ENCODE measurements around the gene CGB7.
"Not testable (repeated sequence)": the region's sequence is repeated elsewhere in the genome, so short reads cannot be mapped to it uniquely, and the experiment has no call there.

The CGB7 gene

GRCh38 chr19:49058562-49058961, 1.0 kb upstream of the CGB7 start:
- TF ChIP-seq, protein P1, sequence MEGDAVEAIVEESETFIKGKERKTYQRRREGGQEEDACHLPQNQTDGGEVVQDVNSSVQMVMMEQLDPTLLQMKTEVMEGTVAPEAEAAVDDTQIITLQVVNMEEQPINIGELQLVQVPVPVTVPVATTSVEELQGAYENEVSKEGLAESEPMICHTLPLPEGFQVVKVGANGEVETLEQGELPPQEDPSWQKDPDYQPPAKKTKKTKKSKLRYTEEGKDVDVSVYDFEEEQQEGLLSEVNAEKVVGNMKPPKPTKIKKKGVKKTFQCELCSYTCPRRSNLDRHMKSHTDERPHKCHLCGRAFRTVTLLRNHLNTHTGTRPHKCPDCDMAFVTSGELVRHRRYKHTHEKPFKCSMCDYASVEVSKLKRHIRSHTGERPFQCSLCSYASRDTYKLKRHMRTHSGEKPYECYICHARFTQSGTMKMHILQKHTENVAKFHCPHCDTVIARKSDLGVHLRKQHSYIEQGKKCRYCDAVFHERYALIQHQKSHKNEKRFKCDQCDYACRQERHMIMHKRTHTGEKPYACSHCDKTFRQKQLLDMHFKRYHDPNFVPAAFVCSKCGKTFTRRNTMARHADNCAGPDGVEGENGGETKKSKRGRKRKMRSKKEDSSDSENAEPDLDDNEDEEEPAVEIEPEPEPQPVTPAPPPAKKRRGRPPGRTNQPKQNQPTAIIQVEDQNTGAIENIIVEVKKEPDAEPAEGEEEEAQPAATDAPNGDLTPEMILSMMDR (conservative IDR thresholded peaks at IDR 0.05; ENCODE audit: low read depth), result no peak
- no peak overlapping the region for H3K27ac ChIP-seq
- ChIA-PET POLR2A (ENCODE audit: low non-redundant PET) (interaction anchor here (0.7 kb wide), 1 partner anchor 12 kb away, joined by 4 read pairs; no protein-coding TSS in a partner anchor), CTCF (interaction anchor here (0.6 to 0.8 kb wide), 2 partner anchors 14 to 51 kb away, joined by 3 to 4 read pairs; partner anchors contain the start of gene KCNA7)
- no peak for DNase-seq (ENCODE audit: low spot score)

DNA sequence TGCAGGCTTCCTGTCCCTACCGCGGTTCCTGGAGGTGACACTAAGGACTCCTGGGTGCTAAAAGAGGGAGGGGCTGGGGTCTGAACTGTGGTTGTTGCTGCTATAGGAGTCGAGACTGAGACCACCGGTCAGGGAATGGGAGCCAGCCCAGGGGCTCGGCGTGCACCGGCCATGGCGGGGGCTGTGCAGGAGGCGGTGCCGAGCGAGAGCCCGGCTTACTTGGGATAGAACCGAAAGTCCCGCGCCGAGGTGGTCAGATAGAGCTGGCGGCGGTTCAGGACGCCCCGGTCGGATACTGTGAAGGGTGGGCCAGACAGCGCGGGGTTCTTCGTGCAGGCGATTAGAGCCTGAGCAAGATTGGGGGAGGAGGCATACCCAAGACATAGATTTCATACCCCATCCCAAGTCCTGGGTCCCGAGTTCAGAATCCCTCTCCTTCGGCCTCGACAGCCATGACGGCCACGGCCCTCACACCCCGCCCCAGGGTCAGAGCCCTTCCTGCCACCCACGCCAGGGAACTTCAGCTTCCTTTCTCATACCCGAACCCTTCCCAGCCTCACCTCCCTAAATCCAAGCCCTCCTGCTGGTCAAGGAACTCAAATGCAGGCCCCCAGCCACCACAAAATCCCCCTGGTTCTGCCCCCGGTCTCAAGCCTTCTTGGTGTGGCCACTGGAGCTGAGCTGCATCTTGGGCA, 500 bp downstream of the CGB7 start:
- peak overlapping the region; percentile 78 for H3K27ac ChIP-seq
- CTCF ChIA-PET, result interaction anchor here (0.8 kb wide), 1 partner anchor 64 kb away, joined by 4 read pairs; the partner anchor contains the start of gene GYS1
- POLR2A ChIA-PET (ENCODE audit: low non-redundant PET), result interaction anchor here (0.6 kb wide), 2 partner anchors 63 to 196 kb away, joined by 3 to 11 read pairs; partner anchors contain the start of gene RUVBL2
- not testable (repeated sequence) for DNase-seq (ENCODE audit: low spot score)

GRCh38 chr19:49056101-49056901, 1.2 kb downstream of the CGB7 start:
- H3K27ac ChIP-seq, result peak overlapping the region; percentile 78
- CTCF ChIA-PET, result interaction anchor here (0.8 kb wide), 1 partner anchor 63 kb away, joined by 4 read pairs; the partner anchor contains the start of gene GYS1
- TF ChIP-seq, protein P1 (conservative IDR thresholded peaks at IDR 0.05; ENCODE audit: low read depth), result peak; percentile 24; the same call in 1 of the 2 replicates
- POLR2A ChIA-PET (ENCODE audit: low non-redundant PET), result interaction anchor here (1.1 kb wide), 1 partner anchor 9 kb away, joined by 3 read pairs; no protein-coding TSS in a partner anchor
- DNase-seq (ENCODE audit: low spot score), result peak; percentile 82

GRCh38 chr19:49050376-49051033, 7.0 kb downstream of the CGB7 start:
- peak; percentile 77 for DNase-seq (ENCODE audit: low spot score)
- POLR2A ChIA-PET (ENCODE audit: low non-redundant PET); CTCF ChIA-PET: not testable (repeated sequence)
- H3K27ac ChIP-seq, result peak overlapping the region; percentile 71

GRCh38 chr19:49049834-49050233, 7.7 kb downstream of the CGB7 start:
- POLR2A ChIA-PET (ENCODE audit: low non-redundant PET); CTCF ChIA-PET; DNase-seq (ENCODE audit: low spot score): not testable (repeated sequence)
- peak overlapping the region; percentile 71 for H3K27ac ChIP-seq

- CTCF ChIA-PET; DNase-seq (ENCODE audit: low spot score); POLR2A ChIA-PET (ENCODE audit: low non-redundant PET): not testable (repeated sequence)
- H3K27ac ChIP-seq, result peak within 1 kb of the TSS; percentile 71
These were observed 8.5 kb downstream of the CGB7 start, which contains the start of gene CGB8 for GRCh38 chr19:49049011-49049410. Gene CGB8 (minus strand): TSS chr19:49049111. CDS start chr19:49048739, 372 bp downstream.

DNA sequence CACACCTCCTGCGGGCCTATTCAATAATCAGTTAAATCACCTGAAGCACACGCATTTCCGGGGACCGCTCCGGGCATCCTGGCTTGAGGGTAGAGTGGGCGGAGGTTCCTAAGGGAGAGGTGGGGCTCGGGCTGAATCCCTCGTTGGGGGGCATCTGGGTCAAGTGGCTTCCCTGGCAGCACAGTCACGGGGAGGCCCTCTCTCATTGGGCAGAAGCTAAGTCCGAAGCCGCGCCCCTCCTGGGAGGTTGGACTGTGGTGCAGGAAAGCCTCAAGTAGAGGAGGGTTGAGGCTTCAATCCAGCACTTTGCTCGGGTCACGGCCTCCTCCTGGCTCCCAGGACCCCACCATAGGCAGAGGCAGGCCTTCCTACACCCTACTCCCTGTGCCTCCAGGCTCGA, 14.0 kb downstream of the CGB7 start, which contains the start of gene CGB5:
Gene CGB5 (plus strand): TSS at position 301 of the 400 bp plus-strand sequence. CDS start 362 bp downstream, outside the sequence.
- H3K27ac ChIP-seq; DNase-seq (ENCODE audit: low spot score); POLR2A ChIA-PET (ENCODE audit: low non-redundant PET); CTCF ChIA-PET: not testable (repeated sequence)

GRCh38 chr19:49042666-49043065, 14.9 kb downstream of the CGB7 start:
- H3K27ac ChIP-seq; DNase-seq (ENCODE audit: low spot score); POLR2A ChIA-PET (ENCODE audit: low non-redundant PET); CTCF ChIA-PET: not testable (repeated sequence)

GRCh38 chr19:49042177-49042576, 15.4 kb downstream of the CGB7 start:
- DNase-seq (ENCODE audit: low spot score), result no peak
- POLR2A ChIA-PET (ENCODE audit: low non-redundant PET), result no interaction called here
- TF ChIP-seq, protein P1 (conservative IDR thresholded peaks at IDR 0.05; ENCODE audit: low read depth), result no peak
- CTCF ChIA-PET, result no interaction called here
- H3K27ac ChIP-seq, result no peak overlapping the region

DNA sequence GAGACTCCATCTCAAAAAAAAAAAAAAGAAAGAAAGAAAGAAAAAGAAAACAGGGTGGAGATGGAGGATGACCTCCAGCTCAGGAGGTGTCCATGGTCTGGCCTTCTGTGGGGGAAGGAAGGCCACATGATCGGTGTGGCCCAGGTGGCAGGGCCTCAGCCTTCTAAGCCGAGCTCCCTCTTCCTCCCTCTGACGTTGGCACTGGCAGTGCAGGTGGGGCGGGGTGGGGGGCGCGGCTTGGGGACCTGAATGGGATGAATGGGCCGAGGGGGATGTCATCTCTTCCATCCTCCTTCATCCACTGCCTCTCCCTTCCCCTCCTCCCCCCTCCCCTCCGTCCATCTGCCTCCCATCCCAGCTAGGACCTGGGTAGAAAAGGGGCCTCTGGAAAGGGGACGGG, 17.8 kb downstream of the CGB7 start:
- CTCF ChIA-PET; DNase-seq (ENCODE audit: low spot score); POLR2A ChIA-PET (ENCODE audit: low non-redundant PET); H3K27ac ChIP-seq: not testable (repeated sequence)

DNA sequence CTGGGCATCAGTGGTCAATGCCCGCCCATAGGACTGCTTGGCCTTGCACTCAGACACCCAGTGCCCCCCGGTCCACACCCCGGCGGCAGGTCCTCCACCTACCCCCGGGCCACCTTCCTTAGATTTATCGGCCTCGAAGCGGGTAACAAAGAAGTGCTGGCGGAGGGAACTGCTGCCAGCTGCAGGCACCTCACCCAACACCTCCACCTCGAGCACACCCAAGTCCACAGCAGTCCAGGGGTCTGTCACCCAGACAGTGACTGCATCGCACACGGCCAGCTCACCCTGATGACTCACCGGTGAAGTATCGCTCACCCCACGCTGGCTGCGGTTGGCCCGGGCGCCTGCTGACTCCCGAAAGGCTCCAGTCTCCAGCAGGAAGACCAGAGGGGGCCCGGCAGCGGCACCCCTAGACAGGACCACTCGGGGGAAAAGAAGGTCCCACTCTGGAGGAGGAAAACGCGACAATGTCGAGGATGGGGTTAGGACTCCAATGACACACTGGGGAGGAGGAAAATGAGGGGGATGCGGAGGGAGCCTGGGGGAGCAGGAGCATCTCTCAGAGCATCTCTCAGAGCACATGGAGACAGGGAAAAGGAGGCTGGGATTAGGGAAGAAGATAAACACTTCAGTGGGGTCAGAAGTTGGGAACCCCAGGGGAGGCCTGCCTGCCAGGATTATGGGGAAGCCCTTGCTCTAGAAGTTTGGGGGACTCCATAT, 18.8 kb downstream of the CGB7 start:
- CTCF ChIA-PET; POLR2A ChIA-PET (ENCODE audit: low non-redundant PET); DNase-seq (ENCODE audit: low spot score): not testable (repeated sequence)
- peak overlapping the region; percentile 37; the same call in 1 of the 2 replicates for H3K27ac ChIP-seq

DNA sequence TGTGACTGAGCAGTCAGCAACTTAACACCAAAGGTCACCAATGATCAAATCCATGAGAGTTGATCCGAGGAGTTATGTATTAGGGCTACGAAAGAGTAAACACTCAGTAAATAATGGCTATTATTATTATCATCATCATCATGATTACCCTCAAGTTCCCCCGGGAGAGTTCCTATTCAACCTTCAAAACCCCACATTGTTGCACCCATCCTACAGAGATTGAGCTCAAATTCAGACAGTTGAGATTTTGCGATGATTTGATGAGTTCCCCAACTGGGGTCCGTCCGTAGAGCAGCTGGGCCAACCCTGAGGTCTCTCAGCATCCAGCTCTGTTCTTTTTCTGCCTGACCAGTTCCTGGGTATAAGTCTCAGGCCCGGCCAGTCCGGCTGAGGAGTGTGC, 19.4 kb downstream of the CGB7 start:
- not testable (repeated sequence) for DNase-seq (ENCODE audit: low spot score)

More for the DNA sequence above, 19.4 kb downstream of the CGB7 start:
- CTCF ChIA-PET; POLR2A ChIA-PET (ENCODE audit: low non-redundant PET): not testable (repeated sequence)
- peak overlapping the region; percentile 37; the same call in 1 of the 2 replicates for H3K27ac ChIP-seq

Measured in RWPE1 (cell line).